K562 (cell line): ENCODE results near the gene MEF2C.

Experiments used
- CTCF ChIP-seq, 3 experiments: IDR thresholded peaks in 2 of 3; conservative IDR thresholded peaks in 1 of 3; 2 replicates each; pipeline ENCODE4 v1.5.1; 2011 to 2012; ENCODE audit warnings: low read length in 3 of 3, mild to moderate bottlenecking in 3 of 3, control low read depth in 2 of 3, improper control_type of control experiment in 1 of 3, inconsistent platforms in 1 of 3, low read depth in 1 of 3, mixed read lengths in 1 of 3, moderate library complexity in 1 of 3; ENCODE audit not compliant: insufficient read depth in 2 of 3
- MED1 ChIP-seq: sonication (generic); formaldehyde crosslinking; IDR thresholded peaks from 2 replicates; pipeline ENCODE4 v1.8.1; 2023; ENCODE audit warnings: missing genetic modification reagents, borderline replicate concordance
- NFXL1 ChIP-seq: fragments of 450-650 bp; formaldehyde crosslinking; IDR thresholded peaks from 2 replicates; pipeline ENCODE4 v1.4.0; 2021; ENCODE audit warnings: mild to moderate bottlenecking
- RNF2 ChIP-seq: sonication (generic); IDR thresholded peaks from 2 replicates; pipeline ENCODE4 v1.6.1; 2016
- THRB ChIP-seq: fragments of 450-650 bp; formaldehyde crosslinking; conservative IDR thresholded peaks from 2 replicates; pipeline ENCODE4 v1.4.0; 2022; ENCODE audit warnings: mild to moderate bottlenecking, missing genetic modification characterization
- ZFP1 ChIP-seq: fragments of 450-650 bp; formaldehyde crosslinking; IDR thresholded peaks from 2 replicates; pipeline ENCODE4 v1.4.0; 2020; ENCODE audit warnings: mild to moderate bottlenecking, mixed read lengths
- ZNF561 ChIP-seq: fragments of 450-650 bp; formaldehyde crosslinking; conservative IDR thresholded peaks from 2 replicates; pipeline ENCODE4 v1.4.0; 2020; ENCODE audit warnings: mild to moderate bottlenecking, moderate library complexity

- TF ChIP-seq MED1 (CRISPR knock-in tag) (no peak), RNF2 (no peak), ZFP1 (CRISPR knock-in tag) (no peak), THRB (CRISPR knock-in tag) (no peak), ZNF561 (no peak), CTCF (IDR thresholded peaks at IDR 0.05 in 2 of 3, conservative IDR thresholded peaks at IDR 0.05 in 1 of 3; ENCODE audit: insufficient read depth in 2 of 3, low read depth in 1 of 3, low read length in 3 of 3) (no peak), NFXL1 (CRISPR knock-in tag) (no peak)
Measured at GRCh38 chr5:88803309-88803708, 79.7 kb downstream of the MEF2C start.
